ENCODE data around the gene EGFR.

- TF ChIP-seq CTCF (conservative IDR thresholded peaks at IDR 0.05 in 1 of 2, IDR thresholded peaks at IDR 0.05 in 1 of 2; ENCODE audit: low read depth in 1 of 2, low read length in 2 of 2) (no peak), EZH2 (IDR thresholded peaks at IDR 0.05; ENCODE audit: low read length, missing control alignments) (no peak)
Observed at GRCh38 chr7:55234408-55234807, 215.6 kb downstream of the EGFR start.

Data from fibroblast of lung (primary cell).